ENCODE results near the gene ZNF648.
"Not testable (repeated sequence)": the region's sequence is repeated elsewhere in the genome, so short reads cannot be mapped to it uniquely, and the experiment has no call there.

The ZNF648 gene

GRCh38 chr1:182061594-182061993, at the start of gene ZNF648:
TSS of gene ZNF648 (minus strand) at chr1:182061712. CDS start at chr1:182058010, 3,702 bp downstream.
- no peak for DNase-seq

DNA sequence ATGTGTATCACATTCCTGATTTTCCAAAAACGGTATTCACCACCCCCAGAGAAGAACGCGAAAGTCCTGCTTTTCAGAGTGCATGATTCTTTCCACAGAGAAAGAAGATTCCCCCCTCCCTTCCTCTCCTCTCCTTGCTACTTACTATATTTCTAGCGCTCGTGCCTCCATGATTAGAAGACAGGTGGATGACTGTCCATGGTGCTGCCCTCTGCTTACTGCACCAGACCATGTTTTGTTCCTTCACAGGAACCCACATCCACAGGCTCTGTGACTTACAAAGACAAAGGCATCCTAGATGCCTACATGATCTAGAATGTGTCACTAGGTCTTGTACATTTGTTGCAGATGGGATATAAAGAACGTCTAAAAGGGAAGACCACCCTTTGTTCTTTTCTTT, 49.1 kb upstream of the ZNF648 start:
- DNase-seq: no peak

GRCh38 chr1:182109771-182110170, 48.3 kb upstream of the ZNF648 start:
- no peak for DNase-seq

DNA sequence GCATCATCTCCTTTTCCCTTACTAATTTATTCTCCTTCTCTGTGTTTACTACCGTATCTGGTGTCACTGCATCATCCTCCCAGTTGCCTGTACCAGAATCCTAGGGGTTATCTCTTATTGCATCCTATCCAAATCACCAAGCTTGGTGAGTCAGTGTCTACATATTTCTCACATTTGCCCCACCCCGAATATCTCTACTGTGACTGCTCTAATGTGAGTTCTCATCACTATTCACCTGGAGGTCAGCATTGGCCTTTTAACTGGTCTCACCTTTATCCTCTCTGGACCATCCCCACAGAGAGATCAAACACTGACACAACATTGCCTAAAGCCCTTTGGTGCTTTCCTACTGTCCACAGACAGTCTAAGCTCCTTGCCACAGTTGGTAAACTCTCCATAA, 45.7 kb upstream of the ZNF648 start:
- DNase-seq: no peak

GRCh38 chr1:182102043-182102416, 40.5 kb upstream of the ZNF648 start:
- no peak for DNase-seq

GRCh38 chr1:182101415-182102042, 40.0 kb upstream of the ZNF648 start:
- no peak for DNase-seq

- no peak for DNase-seq
These were observed 36.8 kb upstream of the ZNF648 start for GRCh38 chr1:182098301-182098700.

GRCh38 chr1:182095946-182096345, 34.4 kb upstream of the ZNF648 start:
- no peak for DNase-seq

GRCh38 chr1:182094514-182095005, 33.0 kb upstream of the ZNF648 start:
- DNase-seq: not testable (repeated sequence)

DNA sequence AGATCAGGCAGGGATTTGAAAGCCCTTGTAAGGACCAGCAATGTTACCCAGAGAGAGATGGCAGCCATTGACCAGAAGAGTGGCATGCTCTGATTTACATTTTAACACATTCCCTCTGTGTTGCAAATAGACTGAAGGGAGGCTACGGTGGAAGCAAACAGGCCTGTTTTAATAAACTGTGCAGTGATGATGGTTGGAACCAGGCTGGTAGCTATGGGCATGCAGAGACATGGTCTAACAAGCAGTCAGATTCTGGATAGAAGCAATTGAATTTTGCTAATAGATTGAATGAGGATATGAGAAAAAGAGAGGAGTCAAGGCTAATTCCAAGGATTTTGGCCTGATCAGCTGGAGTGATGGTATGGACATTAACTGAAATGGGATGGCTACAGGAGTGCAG, 32.3 kb upstream of the ZNF648 start:
- no peak for DNase-seq

DNA sequence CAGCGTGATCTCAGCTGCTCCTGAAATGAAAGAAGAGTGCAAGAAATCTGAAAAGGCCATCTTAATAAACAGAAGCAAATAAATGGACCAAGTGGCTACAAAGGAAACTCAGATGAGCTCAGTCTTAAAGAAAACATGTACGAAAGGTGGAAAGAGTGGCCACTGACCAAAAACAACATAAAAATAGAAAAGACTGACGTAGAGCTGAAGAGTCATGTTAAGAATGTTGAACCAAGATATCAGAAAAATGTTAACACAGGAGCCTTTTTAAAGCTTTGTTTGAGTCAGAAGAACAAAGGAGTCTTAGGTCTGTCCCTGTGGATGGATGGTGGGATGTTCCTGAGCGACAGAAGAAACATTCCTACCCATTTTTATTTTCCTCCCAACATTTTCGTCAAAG, 30.8 kb upstream of the ZNF648 start:
- no peak for DNase-seq

- no peak for DNase-seq
These were observed 29.6 kb upstream of the ZNF648 start for GRCh38 chr1:182091083-182091482.

DNA sequence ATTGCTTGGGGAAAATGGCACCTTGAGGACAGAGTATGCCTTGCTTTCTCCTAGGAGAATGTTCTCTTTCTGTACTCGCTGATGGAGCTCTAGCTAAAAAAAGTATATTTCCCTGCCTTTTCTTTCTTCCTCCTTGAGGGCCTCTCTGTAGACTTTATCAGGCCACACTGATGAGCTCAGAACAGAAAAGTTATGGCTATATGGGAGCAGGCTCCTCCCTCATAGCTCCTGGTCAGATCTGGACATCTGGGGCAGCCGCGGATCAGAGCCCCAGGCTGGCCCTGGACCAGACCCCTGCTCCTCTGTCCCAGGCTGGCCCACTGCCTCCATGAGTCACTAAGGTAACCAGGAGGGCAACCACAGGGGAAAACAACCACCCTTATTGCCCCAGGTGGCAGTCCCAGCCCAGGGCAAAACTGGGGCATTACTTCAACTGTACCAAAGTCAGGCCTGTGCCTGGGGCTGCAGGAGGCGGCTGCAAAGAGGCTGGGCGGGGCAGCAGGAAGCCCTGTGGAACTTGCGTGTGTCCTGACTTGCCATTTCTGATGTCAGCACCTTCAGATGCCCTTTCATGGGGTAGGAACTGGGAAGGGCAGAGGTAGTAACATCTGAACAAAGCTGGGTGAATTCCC, 26.3 kb upstream of the ZNF648 start:
- DNase-seq: peak; percentile 43

DNA sequence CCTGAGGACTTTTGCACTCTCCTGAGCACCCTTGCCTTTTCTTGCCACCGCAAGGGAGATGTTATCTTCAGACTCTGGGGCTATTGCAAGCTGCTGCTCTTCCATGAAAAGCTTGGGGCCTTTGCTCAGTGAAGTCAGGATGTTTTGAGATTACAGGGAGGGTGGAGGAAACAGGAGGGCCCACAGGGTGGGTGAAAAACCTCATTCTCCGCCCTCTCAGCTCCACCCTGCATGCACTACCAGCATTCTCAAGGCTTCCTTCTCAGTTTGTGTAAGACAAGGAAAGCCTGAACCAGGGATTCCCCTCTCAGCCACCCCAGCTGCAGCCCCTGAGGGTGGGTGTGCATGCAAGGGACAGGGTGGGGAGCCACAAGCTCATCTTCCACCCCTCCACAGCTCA, 25.8 kb upstream of the ZNF648 start:
- peak; percentile 17 for DNase-seq

DNA sequence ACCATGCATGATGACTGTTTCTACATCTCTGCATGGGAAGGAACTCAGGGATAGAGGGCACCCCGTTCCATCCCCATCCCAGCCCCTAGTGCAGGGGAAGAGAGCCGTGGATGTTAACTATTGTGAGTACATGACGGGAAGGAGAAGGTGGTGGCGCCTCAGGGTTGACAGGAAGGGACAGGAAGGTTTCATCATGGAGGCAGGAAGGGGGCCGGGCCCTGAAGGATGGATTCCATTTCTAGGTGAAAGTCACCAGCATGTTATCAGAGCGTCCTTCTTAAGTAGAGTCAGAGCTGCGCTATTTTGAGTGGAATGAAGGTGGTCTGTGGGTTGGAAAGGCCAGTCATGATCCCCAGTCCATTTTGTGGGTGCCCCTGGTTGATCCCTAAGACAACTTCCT, 25.1 kb upstream of the ZNF648 start:
- DNase-seq: no peak

DNA sequence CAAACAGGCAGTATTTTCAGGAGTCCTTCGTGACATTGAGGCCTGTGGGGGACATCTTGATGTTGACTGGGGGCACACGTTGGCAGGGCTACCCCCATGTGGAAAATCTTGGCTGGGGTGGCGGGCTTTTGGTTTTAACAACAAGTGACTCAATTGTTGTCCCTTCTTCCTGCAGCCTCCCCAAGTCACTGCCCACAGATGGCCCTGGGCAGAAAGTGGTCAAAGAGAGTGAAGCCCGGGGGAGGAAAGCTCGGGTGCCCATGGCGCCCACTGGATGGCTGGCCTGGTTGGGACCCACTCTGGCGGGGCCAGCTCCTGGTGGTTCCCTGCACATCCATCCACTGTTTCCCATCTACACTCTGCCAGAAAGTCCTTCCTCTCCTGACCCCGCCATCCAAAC, 24.6 kb upstream of the ZNF648 start:
- no peak for DNase-seq

- DNase-seq: no peak
These were observed 24.2 kb upstream of the ZNF648 start for GRCh38 chr1:182085726-182086125.

DNA sequence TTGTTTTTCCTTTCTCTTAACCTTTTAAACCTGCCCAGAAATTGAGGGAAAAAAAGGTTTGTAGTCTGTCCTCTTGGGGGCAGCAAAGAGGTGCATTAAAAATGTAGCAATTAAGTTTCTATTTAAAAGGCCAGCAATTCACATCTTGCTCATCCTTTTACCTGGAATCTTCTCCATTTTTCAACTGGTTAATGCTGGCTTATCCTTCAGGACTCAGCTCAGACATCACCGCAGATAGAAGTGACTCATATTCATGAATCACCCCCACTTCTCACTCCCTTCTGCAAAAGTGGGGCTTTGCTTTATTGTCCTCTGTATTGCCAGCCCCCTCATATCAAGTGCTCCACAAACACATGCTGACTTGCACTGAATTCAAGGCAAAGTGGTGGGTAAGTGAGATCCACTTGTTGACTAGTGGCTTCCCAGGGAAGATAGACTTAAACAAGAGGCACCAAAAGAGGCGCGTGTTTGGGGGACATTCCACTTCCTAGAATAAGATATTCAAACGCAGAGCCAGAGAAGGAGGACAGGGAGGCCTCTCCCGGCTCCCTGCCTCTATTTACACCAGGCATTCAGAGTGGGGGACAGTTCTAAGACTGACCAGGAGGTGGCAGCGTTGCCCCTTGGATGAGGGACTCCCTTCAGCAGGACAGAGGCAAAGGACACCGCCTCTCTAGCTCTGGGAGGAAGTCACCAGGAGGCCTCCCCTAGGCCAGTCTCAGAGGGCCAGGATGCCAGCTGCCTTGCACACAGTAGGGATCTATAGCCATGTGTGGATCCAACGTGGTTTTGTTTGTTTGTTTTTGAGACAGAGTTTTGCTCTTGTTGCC, 23.2 kb upstream of the ZNF648 start:
- DNase-seq: peak; percentile 79

DNA sequence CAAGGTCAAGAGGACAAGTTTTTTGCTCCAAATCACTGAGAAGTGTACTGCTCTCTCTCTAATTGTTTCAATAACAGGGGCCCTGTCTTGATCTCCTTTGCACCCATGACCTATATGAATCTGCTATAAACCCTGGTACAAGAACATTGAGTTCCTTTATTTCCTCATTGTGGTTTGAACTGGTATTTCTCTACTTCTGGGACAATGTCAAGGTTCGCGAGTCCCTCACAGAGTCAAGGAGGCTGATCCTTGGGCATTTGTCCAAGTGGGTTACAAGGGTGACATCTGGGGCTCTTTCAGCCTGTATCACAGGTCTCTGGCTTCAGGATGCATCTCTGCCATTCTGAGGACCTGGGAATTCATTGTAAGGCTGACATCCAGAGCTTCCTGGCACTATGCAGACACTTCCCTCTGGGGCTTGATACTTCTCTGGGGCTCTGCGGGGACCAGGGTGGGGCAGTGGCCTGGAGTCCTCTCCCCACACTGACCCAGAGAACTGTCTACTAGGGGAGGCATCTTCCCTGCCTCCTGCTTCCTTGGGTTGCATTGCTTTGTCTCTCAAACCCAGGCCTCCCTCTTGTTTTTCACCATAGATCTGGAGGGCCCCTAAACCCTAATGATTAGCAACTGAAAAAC, 22.5 kb upstream of the ZNF648 start:
- DNase-seq: no peak

DNA sequence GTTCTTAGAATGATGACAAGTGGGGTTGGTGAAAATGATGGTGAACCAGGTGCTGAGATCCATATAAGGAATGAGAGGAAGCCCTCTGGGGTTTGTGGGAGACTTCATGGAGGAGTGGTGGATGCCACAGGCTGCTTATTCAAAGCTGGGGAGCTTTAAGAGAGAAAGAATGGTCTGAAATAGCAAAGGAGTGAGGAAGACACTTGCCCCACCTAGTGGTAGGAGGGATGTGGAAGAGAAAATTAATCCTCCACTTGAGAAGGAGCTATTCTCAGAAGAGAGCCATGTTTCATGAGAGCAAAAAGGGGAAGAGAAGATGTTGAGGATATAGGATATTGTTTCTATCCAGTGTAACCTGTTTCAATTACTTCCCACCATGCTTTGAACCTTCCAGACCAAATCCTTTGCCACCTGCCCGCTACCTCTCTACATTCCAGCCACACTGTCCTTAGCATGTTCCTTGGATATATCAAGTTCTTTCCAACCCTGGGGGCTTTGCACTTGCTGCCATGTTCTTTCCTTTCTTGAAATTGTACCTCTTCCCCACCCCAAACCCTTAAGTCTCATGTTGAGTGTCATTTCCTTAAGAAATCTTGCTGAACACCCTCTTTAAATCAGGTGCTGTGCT, 19.6 kb upstream of the ZNF648 start:
- peak; percentile 33 for DNase-seq

- DNase-seq: no peak
These were observed 18.5 kb upstream of the ZNF648 start for GRCh38 chr1:182080040-182080439.

GRCh38 chr1:182071924-182072323, 10.4 kb upstream of the ZNF648 start:
- DNase-seq: no peak

- no peak for DNase-seq
These were observed 7.5 kb upstream of the ZNF648 start for GRCh38 chr1:182069028-182069466.
